KG1 (cell line): ENCODE measurements around the gene WWP2.
A peak's percentile ranks its signal among the peaks of the same experiment; 100 is the strongest.
"Not testable (repeated sequence)": the region's sequence is repeated elsewhere in the genome, so short reads cannot be mapped to it uniquely, and the experiment has no call there.

Experiments
- DNase-seq: peaks from one replicate; lab custom pipeline; 2025; lab: John Stamatoyannopoulos, UW

WWP2 gene

DNA sequence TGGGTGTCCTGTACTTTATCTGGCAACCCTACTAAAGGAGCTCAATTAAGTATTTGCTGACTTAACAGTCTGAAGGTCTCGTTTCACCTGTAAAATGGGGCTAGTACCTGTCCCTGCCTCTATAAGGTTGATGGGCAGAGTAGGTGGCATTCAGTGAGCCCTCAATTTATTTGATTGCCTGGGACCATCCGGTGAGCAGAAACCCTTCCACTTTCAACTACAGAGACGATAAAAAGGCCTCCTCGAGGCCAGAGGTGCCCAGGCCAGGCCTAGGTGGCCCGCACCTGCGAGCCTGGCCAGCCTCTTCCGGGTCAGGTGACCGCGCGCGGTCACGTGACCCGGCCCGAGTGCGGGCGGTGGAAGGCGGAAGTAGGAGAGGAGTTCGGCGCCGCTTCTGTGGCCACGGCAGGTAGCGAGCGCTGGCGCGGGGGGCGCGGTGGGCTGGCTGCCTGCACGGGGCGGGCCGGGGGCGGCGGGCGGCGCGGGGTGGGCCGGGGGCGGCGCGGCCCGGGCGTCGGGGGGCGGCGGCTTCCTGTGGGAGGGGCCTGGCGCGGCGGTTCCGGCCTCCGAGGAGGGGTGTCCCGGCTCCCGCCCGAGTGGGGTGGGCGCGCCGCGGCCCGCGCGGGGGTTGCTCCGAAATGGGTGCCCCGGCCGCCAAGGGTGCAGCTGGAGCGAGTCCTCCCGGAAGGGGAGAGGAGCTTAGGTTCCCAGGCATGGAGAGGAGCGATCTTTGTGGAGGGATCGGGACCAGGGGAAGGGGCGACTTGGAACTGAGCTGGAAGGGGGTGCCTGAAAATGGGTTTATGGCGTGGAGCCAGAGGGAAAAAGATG is at the start of gene WWP2:
Gene WWP2 (plus strand): TSS at position 350 of the 831 bp plus-strand sequence. CDS start 24,679 bp downstream, outside the sequence.
- peak; percentile 62 for DNase-seq

DNA sequence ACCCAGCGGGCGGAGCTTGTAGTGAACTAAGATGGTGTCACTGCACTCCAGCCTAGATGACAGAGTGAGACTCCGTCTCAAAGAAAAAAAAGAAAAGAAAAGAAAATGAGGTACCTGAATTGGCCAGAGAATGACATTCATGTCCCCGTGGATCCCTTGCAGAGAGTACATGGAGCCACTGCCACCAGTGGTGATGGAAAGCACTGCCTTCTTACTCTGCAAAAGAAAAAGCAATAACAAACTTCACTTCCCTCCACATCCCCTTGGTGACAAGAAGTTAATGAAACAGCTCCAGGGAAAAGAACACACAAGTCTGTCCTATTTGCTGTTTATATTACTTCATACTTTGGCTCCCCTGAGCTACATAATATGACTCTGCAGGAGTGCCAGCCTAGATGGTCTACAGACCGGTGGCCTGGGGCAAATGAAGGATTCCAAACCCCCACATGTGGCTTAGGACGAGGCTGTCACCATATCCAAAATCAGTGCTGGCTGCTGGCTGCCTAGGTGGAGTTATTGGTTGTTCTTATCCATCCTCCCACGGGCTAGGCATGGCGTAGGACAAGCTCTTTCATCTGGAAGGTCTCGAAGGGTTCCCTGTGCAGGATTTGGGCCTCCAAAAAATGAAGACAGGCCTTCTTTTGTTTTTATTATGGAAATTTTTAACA is 49.1 kb upstream of the WWP2 start:
- DNase-seq, result no peak

DNA sequence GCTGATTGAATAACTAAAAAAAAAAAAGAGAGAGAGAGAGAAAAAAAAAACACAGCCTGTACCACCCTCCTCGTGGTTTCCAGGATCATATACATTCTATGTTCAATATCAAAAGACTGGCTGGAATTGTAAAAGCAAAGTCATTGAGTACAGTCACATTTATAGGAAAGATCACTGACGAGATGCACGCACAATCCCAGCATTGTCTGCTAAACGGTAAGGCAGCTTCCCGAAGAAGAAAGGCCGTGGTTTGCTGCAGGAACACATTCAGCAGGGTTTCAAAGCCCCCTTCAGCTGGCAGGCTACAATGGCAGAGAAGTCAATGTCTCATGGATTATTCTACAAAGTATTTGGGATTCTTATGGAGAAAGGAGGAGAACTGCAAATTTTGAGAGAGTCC is 45.1 kb upstream of the WWP2 start:
- DNase-seq, result no peak

DNA sequence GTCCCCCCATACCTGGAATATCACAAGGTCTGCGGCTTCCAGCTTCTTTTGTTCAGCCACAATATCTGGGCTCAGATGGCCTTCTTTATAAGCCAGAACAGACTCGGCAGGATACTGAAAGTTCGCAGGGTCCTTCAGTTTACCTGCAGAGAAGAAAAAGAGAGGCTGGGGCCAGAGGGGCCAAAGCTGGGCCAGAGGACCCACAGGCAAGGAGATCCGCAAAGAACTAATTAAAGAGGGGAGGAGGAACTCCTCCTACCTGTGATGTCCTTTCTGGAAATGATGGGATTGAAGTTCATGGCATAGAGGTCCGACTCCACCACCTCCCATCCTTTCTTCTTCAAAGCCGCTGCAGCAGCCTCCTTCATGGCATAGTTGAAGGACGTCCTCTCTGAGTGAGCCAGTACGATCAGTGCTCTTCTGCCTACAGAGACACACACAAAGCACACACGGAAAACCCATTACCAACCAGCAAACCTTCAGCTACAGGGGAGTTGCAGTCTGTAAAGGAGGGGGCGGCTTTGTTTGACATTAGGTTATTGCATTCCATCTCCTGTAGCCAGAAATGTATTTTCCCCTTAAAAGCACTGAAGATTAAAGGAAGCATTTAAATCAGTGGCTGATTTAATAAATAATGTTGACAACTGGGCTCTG is 43.9 kb upstream of the WWP2 start:
- no peak for DNase-seq

DNA sequence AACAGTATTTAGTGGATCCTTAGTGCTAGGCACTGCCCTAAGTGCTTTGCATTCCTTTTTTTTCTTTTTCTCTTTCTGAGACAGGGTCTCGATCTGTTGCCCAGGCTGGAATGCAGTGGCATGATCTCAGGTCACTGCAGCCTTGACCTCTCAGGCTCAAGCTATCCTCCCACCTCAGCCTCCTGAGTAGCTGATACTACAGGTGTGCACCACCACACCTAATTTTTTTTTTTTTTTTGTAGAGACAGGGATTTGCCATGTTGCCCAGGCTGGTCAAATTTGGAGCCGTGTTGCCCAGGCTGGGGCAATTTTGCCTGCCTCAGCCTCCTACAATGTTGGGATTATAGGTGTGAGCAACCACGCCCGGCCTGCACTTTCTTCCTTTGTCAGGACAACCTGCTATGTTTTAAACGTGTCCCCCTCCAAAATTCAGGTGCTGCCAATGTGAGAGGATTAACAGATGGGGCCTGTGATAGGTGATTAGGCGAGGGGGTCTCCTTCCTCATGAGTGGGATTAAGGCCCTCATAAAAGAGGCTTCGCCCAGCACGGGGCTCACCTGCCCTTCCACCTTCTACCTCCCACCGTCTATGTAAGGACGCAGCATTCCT is 41.2 kb upstream of the WWP2 start:
- no peak for DNase-seq

DNA sequence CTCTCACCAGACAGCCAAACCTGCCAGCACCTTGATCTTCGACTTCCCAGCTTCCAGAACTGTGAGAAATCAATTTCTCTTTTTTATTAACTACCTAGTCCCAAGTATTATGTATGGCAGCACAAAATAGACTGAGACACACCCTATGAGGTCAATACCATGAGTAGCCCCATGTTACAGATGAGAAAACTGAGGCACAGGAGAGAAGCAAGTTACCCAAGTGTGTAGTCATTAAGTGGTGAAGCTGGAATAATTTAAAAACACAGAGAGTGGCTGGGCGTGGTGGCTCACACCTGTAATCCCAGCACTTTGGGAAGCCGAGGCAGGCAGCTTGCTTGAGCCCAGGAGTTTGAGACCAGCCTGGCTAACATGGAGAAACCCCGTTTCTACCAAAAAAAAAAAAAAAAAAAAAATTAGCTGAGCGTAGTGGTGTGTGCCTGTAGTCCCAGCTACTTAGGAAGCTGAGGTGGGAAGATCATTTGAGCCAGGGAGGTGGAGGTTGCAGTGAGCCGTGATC is 40.6 kb upstream of the WWP2 start:
- DNase-seq, result no peak

DNA sequence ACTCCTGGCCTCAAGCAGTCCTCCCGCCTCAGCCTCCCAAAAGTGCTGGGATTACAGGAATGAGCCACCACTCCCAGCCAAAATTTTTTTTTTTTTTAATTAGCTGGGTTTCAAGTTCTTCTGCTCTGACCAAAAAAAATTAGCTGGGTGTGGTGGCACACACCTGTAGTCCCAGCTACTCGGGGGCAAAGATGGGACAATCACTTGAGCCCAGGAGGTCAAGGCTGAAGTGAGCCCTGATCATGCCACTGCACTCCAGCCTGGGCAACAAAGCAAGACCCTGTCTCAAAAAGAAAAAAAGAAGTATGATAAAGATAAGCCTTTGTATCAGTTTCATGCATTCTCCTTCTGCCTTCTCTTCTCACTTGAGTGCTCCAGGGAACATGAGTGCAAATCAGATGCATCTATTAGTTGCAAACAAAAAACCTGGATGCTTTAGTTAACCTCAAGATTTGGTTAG is 37.7 kb upstream of the WWP2 start:
- no peak for DNase-seq

DNA sequence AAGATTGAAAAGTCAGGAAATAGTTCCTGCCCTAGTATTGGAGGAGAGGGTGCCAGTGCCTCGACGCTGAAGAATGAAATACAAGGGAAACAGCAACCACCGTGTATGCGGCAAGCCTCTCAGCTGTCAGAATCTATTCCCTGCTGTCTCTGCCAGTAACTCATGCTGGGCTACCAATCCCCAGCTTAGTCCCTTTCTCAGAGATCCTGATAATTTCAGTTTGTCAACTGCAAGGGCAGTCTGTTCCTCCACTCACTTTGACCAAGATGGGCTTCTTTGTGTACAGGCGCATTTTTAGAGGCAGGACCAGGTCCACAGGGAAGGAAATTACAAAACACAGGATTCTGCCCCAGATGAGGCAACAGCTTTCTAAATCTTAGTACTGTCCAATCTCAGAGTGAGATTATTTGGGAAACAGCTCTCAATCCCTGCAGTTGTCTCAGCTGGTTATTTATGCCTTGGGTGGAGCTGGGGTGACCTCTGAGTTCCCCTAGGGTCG is 37.1 kb upstream of the WWP2 start:
- DNase-seq, result no peak

DNA sequence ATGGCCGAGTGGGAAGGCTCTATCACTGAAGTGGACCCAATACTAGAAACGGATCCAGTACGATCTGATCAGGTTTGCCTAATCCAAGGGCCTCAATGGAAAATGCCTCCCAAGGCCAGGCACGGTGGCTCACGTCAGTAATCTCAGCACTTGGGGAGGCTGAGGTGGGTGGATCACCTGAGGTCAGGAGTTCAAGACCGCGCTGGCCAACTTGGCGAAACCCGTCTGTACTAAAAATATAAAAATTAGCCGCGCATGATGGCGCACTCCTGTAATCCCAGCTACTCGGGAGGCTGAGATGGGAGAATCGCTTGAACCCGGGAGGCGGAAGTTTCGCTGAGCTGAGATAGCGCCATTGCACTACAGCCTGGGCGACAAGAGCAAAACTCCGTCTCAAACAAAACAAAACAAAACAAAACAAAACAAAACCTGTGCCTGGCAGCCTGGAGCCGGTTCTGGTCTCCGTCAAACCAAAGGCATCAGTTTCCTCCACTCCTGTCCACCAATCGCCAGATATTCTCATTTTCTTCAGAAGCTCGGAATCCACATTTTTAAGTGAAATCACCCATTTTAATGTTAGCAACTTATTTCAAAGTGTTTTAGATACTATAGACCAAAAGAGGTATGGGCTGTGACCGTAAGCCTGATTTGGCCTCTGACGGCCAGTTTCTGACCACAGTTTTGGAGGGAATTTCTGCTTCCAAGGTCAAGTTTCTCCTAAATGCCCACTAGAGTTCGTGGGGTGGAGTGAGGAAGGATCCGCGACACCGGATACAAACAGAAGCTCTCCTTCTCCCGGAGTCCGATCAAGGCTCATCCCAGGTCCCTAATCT is 36.4 kb upstream of the WWP2 start:
- DNase-seq, result no peak

DNA sequence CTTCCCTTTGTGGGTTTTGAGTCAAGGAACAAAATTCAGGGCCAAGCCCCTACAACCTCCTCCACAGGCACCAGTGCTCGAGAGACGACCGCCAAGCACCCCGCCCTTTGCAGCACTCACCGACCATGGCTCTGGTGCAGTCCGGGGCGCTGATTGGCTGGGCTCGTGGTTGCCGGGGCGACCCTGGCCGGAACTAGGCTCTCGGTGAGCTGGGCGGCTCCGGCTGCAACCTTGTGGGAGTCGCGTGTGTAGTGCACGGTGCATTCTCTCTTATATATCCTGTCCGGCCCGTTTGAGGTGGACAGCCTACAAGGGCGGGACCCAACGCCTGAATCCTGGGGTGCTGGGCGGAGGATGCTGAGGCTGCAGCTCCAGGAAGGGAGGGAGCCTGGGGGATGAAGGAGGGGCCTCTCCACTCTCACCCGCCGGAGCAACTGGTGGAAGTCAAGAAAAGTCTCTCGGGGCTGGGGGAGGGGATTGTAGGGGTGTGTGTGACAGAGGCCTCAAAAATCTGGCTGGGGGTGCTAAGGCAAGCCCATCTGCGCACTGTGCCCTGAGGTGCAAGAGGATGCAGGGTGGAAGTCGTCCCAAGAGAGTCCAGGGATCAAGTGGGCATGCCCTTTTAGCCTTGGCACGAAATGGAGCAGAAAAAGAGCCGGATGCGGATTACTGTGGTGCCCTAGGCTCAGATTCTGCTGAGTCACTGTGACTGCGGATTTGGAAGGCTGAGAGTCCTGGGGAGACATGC is 35.6 kb upstream of the WWP2 start, which contains the start of gene NQO1:
Gene NQO1 (minus strand): TSS at position 248 of the 748 bp plus-strand sequence. CDS start 121 bp downstream, at position 127.
- peak; percentile 70 for DNase-seq

DNA sequence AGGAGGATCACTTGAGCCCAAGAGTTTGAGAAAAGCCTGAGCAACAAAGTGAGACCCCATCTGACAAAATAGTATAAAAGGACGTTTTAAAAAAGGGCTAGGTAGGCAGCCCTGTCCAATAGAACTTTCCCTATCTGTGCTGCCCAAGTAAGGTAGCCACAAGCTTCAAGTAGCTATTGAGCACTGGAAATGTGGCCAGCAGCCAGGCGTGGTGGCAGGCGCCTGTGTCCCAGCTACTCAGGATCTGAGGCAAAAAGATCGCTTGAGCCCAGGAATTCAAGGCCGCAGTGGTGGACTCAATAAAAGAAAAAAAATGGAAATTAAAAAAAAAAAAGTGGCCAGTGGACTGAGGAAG is 34.2 kb upstream of the WWP2 start:
- no peak for DNase-seq

DNA sequence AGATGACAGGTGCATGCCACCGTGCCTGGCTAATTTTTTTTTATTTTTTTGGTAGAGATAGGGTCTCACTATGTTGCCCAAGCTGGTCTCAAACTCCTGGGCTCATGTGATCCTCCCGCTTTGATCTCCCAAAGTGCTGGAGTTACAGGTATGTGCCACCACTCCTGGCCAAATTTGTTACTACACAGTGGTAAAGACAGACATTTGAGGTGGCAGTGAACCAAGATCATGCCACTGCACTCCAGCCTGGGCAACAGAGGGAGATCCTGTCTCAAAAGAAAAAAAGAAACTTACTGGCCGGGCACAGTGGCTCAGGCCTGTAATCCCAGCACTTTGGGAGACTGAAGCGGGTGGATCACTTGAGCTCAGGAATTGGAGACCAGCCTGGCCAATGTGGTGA is 33.1 kb upstream of the WWP2 start:
- not testable (repeated sequence) for DNase-seq

DNA sequence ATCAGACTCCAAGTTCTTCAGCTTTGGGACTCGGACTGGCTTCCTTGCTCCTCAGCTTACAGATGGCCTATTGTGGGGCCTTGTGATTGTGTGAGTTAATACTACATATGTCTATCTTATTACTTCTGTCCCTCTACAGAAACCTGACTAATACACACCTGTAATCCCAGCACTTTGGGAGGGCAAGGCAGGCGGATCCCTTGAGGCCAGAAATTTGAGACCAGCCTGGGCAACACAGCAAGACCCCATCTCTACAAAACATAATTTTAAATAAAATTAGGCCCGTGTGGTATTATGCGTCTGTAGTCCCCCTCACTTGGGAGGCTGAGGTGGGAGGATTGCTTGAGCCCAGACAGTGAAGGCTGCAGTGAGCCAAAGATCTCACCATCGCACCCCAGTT is 30.9 kb upstream of the WWP2 start:
- not testable (repeated sequence) for DNase-seq

DNA sequence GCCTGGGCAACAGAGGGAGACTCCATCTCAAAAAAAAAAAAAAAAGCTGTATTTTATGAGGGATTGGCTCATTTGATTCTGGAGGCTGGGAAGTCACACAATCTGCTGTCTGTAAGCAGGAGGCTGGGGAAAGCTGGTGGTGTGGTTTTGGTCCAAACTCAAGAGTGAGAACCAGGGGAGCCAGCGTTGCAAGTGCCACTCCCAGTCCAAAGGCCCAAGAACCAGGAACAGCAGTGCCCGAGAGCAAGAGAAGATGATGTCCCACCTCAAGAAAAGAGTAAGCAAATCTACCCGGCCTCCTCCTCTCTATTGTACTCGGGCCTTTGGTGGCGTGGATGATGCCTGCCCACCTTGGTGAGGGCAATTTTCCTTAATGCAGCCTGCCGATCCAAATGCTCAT is 30.0 kb upstream of the WWP2 start:
- DNase-seq, result no peak

DNA sequence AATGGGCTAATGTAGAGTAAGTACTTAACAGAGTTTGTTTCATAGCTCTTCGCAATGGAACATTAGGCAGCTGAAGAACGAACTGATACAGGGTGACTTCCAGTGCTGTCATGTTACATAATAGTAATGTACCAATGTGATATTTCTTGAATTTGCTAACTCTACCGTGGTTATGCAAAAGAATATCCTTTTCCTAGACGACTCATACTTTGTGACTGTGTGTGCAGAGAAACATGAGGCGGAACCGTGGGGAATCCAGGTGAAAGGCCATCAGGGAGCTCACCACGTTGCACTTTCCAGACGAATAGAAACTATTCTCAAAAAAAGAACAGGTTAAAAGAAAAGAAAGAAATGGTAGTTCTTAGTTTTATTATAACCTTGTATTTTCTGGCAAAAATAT is 20.6 kb upstream of the WWP2 start:
- no peak for DNase-seq

DNA sequence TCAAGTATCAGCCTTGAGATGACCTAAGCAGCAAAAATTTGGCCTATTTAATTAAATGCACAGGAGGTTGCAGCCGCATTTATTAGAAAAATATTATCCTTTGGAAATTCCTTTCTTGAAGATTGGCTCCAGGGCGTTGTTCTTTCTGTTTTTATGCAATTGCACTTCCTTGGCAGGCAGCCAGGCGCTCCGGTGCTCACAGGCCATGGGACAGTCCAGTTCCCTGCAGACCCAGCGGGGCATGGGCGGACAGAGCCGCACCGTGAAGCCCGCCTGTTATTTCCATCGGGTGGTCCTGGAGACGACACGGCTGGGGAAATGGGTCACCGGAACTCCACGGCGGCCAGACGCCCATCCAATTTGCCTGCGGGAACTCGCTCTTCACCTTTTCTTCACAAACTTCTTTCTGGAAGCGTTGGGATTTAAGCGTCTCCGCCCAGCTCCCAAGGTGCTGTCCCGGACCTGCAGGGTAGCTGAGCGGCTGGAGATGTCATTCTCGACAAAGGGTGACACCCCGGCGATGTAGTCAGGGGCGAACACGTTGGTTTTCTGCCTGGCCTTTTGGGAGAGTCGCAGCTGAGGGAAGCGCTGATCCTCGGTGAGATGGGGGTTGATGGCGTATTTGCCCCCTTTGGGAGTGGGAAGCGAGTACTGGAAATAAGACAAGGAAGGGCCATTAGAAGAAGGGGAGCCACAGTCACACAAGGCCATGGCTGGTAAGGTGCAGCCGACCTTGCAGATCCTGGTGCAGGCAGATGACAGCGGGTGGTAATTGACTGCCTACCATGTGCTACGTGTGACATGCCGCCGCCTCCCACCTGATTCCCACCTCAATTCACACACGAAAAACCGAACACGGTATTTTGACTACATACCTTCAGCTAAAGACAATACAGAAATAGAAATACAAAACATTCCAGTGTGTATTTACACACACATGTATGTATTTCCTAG is 19.9 kb upstream of the WWP2 start:
- no peak for DNase-seq

DNA sequence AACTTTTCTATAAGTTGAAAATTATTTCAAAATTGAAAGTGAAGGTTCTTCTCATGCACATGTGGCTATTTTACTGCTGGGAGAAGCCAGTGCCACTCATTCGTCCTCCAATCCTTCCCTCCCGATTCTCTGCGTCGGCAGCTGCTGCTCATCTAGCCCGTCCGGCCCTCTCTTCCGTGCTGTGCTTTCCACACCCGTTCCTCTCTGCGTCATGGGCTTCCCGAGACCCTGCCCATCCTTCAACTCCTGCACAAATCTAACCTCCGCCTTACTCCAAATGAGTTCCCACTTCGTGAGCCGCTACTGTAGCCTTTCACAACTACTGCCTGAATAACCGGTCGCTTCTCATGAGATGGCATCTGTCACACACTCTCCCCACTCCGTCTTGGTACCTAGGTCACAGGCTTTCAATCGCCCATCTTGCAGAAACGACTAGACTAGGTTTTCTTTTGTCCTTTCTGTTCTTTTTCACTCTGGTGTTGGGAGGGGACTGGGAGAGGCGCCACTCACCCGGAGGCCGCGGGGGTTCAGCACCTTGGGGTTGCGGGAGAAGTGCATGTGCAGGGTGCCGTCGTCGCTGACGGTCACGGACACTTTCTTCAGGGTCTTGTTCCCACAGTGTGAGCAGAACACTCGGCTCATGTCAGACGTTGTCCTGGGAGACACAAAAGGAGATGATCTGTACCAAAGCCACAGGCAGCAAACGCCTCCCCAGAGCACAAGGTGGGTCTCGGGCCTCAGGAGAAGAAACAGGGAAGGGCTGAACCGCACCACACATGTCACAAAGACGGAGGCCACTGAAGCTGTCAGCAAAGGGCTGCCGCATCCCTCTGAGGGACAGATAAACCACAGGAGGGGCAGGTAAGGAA is 17.5 kb upstream of the WWP2 start:
- DNase-seq, result no peak

DNA sequence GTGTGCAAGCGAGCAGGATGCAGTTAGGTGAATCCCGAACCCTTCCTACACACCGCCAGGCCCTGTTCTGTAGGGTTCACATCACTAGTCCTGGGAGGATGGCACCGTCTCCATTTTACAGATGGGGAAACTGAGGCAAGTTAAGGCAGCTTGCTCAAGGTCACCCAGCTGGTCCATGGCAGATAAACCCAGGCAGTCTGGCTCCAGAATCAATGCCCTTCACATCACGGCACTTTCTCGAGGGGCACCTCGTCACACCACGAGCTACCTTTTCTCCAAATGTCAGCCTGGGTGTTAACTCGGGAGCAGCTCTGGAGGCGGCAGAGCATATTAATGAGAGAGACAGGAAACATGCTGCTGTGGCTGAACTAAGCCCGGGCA is 16.9 kb upstream of the WWP2 start:
- no peak for DNase-seq
